Putamen (tissue), 1 donor: ENCODE results near the gene KCNAB1.
"Not testable (repeated sequence)": the region's sequence is repeated elsewhere in the genome, so short reads cannot be mapped to it uniquely, and the experiment has no call there.

Experiments
- DNase-seq: peaks from one replicate; pipeline ENCODE4 v3.0.0-alpha.2; 2016; ENCODE audit warnings: low spot score

KCNAB1 gene

DNA sequence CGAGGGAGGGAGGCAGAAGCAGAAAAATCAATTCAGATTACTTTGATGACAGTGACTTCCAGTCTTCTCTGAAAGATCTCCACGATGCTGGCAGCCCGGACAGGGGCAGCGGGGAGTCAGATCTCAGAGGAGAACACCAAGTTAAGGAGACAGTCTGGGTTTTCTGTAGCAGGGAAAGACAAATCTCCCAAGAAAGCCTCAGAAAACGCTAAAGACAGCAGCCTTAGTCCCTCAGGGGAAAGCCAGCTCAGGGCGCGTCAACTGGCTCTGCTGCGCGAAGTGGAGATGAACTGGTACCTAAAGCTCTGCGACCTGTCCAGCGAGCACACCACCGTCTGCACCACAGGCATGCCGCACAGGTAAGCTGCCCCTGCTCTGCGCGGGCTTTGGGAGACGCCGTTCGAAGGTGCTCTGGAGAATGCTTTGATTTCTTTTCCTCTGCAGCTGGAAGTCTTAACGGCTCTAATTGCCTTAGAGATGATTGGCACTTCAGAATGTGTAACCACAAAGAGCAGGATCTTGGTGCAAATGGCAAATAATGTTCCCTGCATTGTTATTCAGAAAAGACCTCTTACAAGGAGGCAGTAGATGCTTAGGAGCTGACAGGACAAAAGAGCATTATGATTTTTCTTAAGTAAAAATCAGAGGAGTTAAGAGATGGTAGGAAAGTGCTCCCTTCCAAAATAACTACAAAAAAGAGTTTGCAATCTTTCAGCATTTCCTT is at the start of gene KCNAB1:
Gene KCNAB1, plus strand, starts transcription at position 51 of the 724 bp plus-strand sequence.
- no peak for DNase-seq

GRCh38 chr3:156071031-156071430 is 49.3 kb upstream of the KCNAB1 start:
- no peak for DNase-seq

- not testable (repeated sequence) for DNase-seq
These were observed 47.3 kb upstream of the KCNAB1 start for GRCh38 chr3:156072950-156073657.

DNA sequence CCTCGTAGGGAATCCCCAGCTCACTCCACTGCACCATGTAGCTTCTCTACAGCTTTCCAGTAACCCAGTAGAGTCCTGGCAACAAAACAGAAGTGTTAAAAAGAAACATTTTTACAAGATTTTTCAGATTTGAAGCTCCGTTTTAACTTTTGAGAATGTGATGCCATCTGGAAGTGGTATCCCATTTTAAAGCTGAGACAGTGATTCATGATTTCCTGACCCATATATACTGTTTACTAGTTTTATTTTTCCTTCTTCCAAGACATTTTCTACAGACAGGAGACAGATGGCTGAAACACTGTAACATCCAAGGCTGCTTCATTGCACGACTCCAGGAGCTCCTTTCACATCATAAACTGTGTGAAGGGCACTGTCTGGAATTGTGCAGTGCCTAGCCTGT is 30.3 kb upstream of the KCNAB1 start:
- no peak for DNase-seq

GRCh38 chr3:156093964-156094363 is 26.4 kb upstream of the KCNAB1 start:
- DNase-seq, result no peak

DNA sequence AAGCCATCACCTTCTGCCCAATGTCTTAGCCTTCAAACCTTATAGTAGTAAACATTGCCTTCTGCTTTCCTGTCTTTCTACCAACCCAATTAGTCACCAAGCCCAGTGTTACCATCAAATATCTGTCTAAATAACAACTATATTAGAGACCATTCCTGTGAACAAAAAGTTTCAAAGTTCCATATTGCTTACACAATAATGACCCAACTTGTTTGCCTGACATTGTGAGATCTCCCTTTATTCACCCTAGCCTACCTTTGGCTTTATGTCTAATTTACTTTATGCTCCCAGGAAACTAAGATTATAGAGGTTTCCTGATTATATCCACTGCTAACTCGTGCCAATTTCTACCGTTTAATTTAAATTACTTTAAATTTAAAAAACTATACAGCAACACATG is 26.0 kb upstream of the KCNAB1 start:
- no peak for DNase-seq

GRCh38 chr3:156095652-156096051 is 24.7 kb upstream of the KCNAB1 start:
- DNase-seq, result not testable (repeated sequence)

- DNase-seq, result no peak
These were observed 21.8 kb upstream of the KCNAB1 start for GRCh38 chr3:156098437-156099035.

DNA sequence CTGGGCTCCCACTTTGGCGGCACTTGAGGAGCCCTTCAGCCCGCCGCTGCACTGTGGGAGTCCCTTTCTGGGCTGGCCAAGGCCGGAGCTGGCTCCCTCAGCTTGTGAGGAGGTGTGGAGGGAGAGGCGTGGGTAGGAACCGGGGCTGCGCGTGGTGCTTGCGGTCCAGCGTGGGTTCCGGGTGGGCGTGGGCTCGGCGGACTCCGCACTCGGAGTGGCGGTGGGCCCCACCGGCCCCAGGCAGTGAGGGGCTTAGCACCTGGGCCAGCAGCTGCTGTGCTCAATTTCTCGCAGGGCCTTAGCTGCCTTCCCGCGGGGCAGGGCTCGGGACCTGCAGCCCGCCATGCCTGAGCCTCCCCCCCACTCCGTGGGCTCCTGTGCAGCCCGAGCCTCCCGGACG is 21.0 kb upstream of the KCNAB1 start:
- DNase-seq, result not testable (repeated sequence)

GRCh38 chr3:156099984-156100383 is 20.4 kb upstream of the KCNAB1 start:
- DNase-seq, result not testable (repeated sequence)

- no peak for DNase-seq
These were observed 18.0 kb upstream of the KCNAB1 start for GRCh38 chr3:156102267-156102931.

- DNase-seq, result no peak
These were observed 13.5 kb upstream of the KCNAB1 start for GRCh38 chr3:156106721-156107373.

- no peak for DNase-seq
These were observed 12.9 kb upstream of the KCNAB1 start for GRCh38 chr3:156107504-156107903.

DNA sequence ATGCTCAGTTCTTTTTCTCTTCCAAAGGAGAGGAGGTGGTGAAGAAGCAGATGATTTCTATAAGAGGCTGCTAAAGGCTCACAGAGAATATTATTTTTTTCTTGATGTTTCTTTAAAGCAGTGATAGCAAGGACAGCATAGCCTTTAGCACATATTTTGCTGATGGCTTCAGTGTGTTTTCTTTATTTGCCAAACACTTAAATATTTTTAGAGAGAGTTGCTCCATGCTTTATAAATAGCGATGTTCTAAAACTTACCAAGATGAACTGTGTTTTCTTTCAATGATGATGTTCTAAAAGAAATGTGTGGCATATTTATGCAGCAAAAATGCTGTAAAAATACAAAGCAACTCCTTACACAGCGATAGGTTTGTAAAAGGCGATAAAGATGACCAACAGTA is 11.8 kb upstream of the KCNAB1 start:
- no peak for DNase-seq

- peak; percentile 13 for DNase-seq
These were observed 10.4 kb upstream of the KCNAB1 start for GRCh38 chr3:156109989-156110388.

GRCh38 chr3:156126467-156126866 is 6.1 kb downstream of the KCNAB1 start:
- DNase-seq, result no peak

- DNase-seq, result no peak
These were observed 10.9 kb downstream of the KCNAB1 start for GRCh38 chr3:156131241-156131640.

DNA sequence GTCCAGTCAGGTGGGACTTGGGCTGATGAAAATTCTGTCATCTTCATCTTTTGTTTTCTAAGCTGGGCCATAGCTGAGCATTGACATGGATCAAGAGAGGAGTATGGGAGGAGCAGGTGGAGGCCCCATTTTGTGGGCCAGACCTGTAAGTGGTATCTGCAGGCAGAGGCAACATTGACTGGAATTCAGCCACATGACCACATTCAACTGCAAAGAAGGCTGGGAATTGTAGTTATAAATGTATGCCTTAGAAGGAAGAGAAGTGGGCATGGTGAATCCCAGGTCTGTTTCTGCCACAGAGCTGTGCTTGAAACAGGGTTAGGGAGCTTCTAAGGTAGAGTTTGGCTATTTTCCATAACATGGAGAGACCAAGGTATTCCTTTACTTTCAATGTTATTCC is 11.4 kb downstream of the KCNAB1 start:
- no peak for DNase-seq

- DNase-seq, result no peak
These were observed 11.9 kb downstream of the KCNAB1 start for GRCh38 chr3:156132313-156132712.

DNA sequence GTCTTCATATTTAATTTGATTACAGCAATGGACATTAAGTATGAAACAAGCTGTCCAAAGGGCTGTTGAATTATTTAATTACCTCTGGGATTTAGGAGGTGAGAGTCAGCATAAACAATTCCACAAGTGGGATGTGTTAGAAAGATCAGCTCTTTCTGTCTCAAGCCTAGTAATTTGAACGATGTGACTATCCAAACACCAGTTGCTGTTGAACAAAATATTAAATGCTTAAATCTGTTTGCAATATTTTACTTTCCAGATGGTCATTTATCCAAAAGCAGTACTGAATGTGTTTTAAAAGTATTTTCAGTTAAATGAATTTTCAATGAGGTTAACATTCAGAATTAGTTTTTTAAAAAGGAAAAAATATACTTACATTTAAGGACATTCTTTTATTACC is 12.7 kb downstream of the KCNAB1 start:
- no peak for DNase-seq

DNA sequence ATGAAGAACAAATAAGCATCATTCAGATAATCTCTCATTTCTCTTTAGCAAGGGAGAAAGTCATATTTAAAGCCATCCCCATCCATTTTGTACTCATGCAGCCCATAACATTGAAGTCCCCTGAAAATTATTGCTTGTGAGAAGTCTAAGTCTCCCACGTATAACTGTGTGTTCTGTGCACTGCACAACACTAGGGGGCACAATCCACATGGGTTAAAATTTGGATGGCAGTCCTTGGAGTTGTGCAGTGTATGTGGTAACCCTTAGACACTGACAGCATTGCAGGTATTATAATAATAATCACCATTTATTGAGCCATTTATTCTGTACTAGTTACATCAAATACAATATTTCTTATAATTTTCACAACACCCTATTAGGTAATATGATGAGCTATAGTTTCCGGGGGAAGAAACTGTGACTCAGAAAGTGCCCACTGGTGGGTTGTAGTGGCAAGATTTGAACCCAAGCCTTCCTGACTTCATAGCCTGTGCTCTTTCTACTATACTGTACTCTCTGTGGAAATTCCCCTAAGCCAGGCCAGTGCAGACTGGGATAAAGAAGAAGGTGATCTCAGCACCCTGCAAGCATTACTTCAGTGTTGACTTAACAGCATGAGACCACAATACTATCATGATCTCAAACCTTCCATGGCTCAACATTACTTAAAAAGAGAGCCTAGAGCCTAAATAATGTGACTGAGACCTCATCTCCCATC is 15.7 kb downstream of the KCNAB1 start:
- DNase-seq, result no peak
